ENCODE data around the gene NFATC2.
"Not testable (repeated sequence)": the region's sequence is repeated elsewhere in the genome, so short reads cannot be mapped to it uniquely, and the experiment has no call there.

Gene NFATC2

GRCh38 chr20:51567622-51568021 lies 25.1 kb upstream of the NFATC2 start:
- no peak for DNase-seq

DNA sequence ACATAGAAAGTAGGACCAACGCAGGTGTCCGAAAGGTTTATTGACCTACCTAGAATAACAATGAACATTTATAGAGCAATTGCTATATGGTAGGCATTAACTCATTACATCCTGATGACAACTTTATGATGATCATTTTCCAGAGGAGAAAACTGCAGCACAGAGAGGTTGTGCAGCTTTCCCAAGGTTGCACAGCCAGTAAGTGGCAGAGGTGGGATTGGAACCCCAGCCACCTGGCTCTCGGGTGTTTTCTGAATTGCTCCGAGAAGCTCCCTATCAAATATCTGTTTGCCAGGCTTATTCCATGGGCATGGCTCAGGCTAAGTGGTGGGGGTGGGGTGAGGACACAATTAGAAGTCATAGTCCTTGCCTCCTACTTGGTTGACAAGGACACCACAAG lies 24.1 kb upstream of the NFATC2 start:
- DNase-seq = no peak

GRCh38 chr20:51565298-51566144 lies 23.0 kb upstream of the NFATC2 start:
- no peak for DNase-seq

- DNase-seq = peak; percentile 19
Measured at GRCh38 chr20:51563486-51564332, 21.2 kb upstream of the NFATC2 start.

DNA sequence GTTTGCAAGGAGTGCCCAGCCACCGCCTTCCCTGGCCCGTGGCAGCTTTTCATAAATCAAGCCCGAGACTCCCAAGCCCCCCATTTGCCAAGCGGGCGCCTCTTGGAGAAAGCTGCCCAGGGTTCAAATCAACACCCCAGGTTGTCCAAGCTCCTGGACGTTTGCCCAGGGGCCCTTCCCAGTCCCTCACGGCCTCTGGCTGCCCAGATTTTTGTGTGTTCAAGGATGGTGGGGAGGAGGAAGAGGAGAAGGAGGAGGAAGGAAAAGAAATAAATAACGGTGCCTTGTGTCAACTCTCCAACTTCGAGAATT lies 20.6 kb upstream of the NFATC2 start:
- DNase-seq = no peak

GRCh38 chr20:51562332-51563173 lies 20.0 kb upstream of the NFATC2 start:
- DNase-seq = no peak

GRCh38 chr20:51562027-51562331 lies 19.5 kb upstream of the NFATC2 start:
- no peak for DNase-seq

GRCh38 chr20:51560550-51561307 lies 18.2 kb upstream of the NFATC2 start:
- no peak for DNase-seq

- no peak for DNase-seq
Measured at GRCh38 chr20:51560042-51560441, 17.5 kb upstream of the NFATC2 start.

DNA sequence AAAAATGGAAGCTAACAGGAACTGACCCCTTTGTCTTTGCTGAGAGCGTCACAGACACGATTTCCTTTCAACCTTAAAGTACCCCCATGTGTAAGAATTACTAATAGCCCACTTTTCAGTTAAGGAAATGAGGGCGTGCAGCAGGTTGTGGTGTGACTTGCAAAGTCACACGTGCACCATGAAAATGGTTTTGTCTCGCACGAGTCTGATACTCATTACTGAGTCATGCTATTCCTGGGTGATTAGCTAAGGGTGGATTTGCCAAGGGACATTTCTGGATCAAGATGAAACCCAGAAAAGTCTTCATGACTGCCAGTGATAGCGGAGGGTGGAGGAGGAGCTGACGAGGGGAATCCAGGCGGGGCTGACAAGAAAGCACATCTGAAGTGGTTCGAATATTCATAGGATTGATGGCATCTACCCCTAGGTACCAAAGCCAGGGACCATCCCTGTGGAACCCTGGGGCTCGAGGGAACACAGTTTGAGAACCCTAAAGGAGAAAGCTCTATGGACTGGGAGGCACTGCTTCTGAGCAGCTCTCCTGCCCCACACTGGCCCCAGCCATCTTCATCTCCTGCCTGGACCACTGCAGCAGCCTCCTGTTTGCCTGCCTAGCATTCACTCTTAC lies 12.1 kb upstream of the NFATC2 start:
- no peak for DNase-seq

DNA sequence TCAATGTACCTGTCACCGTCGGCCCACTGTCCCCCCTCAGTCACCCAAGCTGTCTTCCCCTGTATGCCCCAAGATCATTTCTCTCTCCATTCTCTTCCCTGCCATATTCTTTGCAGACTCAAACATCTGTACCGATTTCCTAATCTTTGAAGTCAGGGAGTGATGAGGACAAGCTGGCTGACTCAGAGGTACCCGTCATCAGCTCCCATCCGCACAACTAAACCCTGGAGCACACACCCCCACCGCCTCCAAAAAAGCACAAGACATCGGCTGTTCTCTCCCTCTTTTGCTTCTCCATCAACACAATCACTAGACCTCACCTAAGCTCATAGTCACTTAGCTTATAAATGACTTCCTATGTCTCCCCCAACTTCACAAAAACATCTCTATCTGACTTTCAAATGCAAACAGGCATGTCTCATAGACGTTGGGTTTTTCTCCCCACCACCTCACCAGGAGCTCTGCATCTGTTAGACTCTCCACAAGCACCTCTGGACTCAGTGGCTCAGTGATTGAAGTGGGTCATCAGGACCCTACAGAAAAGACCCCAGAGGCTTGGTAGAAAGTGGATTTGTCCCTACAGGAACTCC lies 11.5 kb upstream of the NFATC2 start:
- no peak for DNase-seq

DNA sequence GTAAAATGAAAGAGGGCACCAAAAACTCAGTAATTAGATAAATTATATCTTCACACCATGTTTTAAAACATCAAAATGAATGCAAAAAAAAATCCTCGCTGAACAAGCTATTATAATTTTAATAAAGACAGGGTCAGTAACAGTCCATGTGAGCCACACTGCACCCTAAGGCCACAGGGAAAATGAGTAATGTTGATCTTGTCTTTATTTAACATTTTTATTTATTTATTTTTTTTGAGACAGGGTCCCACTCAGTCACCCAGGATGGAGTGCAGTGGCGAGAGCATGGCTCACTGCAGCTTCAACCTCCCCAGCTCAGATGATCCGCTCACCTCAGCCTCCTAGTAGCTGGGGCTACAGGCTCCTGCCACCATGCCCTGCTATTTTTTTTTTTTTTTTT lies 8.7 kb upstream of the NFATC2 start:
- no peak for DNase-seq

GRCh38 chr20:51549474-51549873 lies 7.0 kb upstream of the NFATC2 start:
- no peak for DNase-seq

GRCh38 chr20:51547951-51548350 lies 5.4 kb upstream of the NFATC2 start:
- no peak for DNase-seq

GRCh38 chr20:51545515-51545914 lies 3.0 kb upstream of the NFATC2 start:
- no peak for DNase-seq

- no peak for DNase-seq
Measured at GRCh38 chr20:51543422-51543788, 886 bp upstream of the NFATC2 start.

DNA sequence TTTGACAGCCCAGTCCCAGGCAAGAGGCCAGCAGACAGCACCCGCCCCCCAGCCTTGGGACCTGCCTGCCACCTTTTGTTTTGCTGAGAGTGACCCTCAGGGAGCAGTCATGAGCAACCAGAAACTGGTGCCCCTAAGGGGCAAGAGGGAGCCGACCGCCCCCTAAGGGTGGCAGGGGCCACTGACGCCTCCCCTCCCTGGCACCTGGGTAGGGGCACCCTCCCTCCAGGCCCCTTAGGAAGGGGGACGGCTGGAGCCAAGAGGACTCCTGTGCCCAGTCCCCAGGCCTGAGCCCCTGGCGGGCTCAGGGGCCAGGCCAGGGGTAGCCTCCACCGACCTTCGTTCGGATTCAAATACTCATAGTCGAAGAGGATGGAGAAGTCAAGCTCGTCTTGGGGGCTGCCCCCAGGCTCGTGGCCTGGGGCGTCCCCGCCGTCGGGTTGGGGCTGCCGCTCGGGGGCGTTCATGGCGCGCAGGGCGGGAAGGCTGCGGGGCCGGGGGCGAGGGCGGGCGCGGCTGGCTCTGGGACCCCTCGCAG lies 417 bp downstream of the NFATC2 start:
- peak; percentile 67 for DNase-seq

GRCh38 chr20:51541189-51542032 lies 1.1 kb downstream of the NFATC2 start:
- peak; percentile 80 for DNase-seq

DNA sequence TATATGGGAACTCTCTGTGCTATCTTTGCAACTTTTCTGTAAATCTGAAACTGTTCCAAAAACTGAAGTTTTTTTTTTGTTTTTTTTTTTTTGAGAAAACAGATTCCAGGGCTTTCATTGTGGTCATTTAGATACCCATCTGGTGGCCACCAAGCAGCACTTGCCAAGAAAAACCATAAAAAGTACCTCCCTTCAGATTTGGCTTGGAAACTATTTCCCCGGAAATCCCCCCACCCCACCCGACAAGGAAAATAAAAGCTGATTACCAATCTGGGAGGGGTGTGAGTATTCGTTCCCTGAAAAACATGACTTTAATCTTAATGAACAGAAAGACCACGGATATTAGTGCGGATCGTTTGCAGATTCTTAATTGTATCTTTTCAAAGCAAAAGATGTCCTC lies 1.9 kb downstream of the NFATC2 start:
- no peak for DNase-seq

DNA sequence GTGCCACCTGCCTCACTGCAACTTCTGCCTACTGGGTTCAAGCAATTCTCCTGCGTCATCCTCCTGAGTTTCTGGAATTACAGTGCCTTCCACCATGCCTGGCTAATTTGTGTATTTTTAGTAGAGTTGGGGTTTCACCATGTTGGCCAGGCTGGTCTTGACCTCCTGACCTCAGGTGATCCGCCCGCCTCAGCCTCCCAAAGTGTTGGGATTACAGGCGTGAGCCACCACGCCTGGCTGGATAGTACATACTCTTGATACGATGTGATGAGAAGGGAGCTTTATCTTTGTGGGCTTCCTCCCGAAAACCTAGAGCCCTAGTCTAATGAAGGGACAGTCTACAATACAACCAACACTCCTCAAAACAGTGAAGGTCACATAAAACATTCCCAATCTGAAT lies 2.4 kb downstream of the NFATC2 start:
- not testable (repeated sequence) for DNase-seq

All from NK-92 treated with Interleukin-12 subunit alpha and Interleukin-12 subunit beta, amount 100 ng/mL, for 24 hours (cell line).